Ovary (tissue), 3 donors: ENCODE data around the gene INTS7.

Experiments used
- POLR2A ChIP-seq: fragments of 450-650 bp; IDR thresholded peaks from one replicate; pipeline ENCODE4 v1.6.1; 2017; ENCODE audit warnings: antibody characterized with exemption, mild to moderate bottlenecking, moderate library complexity
- TF ChIP-seq, protein P1 (sequence below), 3 donors: fragments of 450-650 bp in 2 of 3; fragments of 200-600 bp in 1 of 3; IDR thresholded peaks; one replicate each; pipeline versions ENCODE4 v1.5.1 to v1.8.0; 2016 to 2022; ENCODE audit warnings: antibody characterized with exemption in 3 of 3, mild to moderate bottlenecking in 1 of 3
- donor health status: DM: no; HTN: no; CAD: no.

DNA sequence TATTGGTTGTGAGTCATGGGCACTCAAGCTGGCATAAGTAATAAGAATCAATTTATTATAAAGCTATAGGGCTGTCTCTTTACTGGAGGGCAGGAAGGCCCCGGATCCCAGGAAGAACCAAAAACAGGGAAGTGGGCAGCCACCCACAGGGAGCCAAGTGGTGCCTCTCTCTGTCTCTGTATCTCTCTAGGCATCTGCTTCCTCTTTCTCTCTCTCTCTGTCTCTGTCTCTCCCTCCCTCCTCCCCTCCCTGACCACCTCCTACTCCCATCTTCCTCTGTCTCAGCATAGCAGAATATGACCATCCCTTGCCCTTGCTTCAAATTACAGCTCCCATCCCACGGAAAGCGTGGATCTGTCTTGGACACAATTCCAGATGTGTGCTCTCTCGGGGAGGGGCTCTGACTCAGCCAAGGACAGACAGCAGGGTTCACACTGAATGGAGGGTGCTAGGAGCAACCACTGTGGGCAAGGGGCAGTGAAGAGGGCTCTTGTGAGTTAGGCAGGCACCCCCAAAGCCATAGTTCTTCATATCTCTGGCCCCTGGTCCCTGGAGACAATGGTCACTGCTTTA, 124.4 kb downstream of the INTS7 start:
- TF ChIP-seq, protein P1, sequence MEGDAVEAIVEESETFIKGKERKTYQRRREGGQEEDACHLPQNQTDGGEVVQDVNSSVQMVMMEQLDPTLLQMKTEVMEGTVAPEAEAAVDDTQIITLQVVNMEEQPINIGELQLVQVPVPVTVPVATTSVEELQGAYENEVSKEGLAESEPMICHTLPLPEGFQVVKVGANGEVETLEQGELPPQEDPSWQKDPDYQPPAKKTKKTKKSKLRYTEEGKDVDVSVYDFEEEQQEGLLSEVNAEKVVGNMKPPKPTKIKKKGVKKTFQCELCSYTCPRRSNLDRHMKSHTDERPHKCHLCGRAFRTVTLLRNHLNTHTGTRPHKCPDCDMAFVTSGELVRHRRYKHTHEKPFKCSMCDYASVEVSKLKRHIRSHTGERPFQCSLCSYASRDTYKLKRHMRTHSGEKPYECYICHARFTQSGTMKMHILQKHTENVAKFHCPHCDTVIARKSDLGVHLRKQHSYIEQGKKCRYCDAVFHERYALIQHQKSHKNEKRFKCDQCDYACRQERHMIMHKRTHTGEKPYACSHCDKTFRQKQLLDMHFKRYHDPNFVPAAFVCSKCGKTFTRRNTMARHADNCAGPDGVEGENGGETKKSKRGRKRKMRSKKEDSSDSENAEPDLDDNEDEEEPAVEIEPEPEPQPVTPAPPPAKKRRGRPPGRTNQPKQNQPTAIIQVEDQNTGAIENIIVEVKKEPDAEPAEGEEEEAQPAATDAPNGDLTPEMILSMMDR (IDR thresholded peaks at IDR 0.05): no peak
- TF ChIP-seq POLR2A: no peak
